ENCODE results near the gene TMEM233.

Gene TMEM233

GRCh38 chr12:119686355-119686754, 92.8 kb downstream of the TMEM233 start:
- no peak for TF ChIP-seq Cebpa-rat (IDR thresholded peaks at IDR 0.05)
- Histone ChIP-seq H3K27ac (no peak overlapping the region), H3K4me3 (no peak overlapping the region), H3K4me2 (no peak overlapping the region), H4K20me1 (no peaks in the 10 kb centered on the region; a peak in 1 of 22 replicates), H3K36me3 (peaks cover 5 to 97% (median 76%) of the 10 kb centered on the region in 11 experiments), H3K9me3 (replicated peaks in 1 of 11) (no peaks in the 10 kb centered on the region), H3K4me1 (peaks cover 12 to 26% (median 22%) of the 10 kb centered on the region in 10 experiments), H3K9ac (no peak overlapping the region), H3K27me3 (no peaks in the 10 kb centered on the region)

GRCh38 chr12:119686776-119687175, 93.2 kb downstream of the TMEM233 start:
- TF ChIP-seq Cebpa-rat (IDR thresholded peaks at IDR 0.05) = no peak
- H4K20me1 ChIP-seq = no peaks in the 10 kb centered on the region; a peak in 1 of 22 replicates
- no peak overlapping the region for H3K4me2 ChIP-seq
- no peaks in the 10 kb centered on the region for H3K9me3 ChIP-seq (replicated peaks in 1 of 11)
- no peak overlapping the region for H3K4me3 ChIP-seq
- H3K9ac ChIP-seq = no peak overlapping the region
- H3K27me3 ChIP-seq = no peaks in the 10 kb centered on the region
- peaks cover 12 to 26% (median 19%) of the 10 kb centered on the region in 10 experiments for H3K4me1 ChIP-seq
- no peak overlapping the region for H3K27ac ChIP-seq
- H3K36me3 ChIP-seq = peaks cover 1 to 97% (median 76%) of the 10 kb centered on the region in 11 experiments

- peaks cover 0 to 97% (median 74%) of the 10 kb centered on the region in 11 experiments; a peak in 21 of 22 replicates for H3K36me3 ChIP-seq
- no peak for TF ChIP-seq Cebpa-rat (IDR thresholded peaks at IDR 0.05)
- H3K4me3 ChIP-seq = no peak overlapping the region
- no peak overlapping the region for H3K4me2 ChIP-seq
- H3K9me3 ChIP-seq (replicated peaks in 1 of 11) = no peaks in the 10 kb centered on the region
- H4K20me1 ChIP-seq = no peaks in the 10 kb centered on the region; a peak in 1 of 22 replicates
- H3K27ac ChIP-seq = no peak overlapping the region
- H3K9ac ChIP-seq = no peak overlapping the region
- H3K4me1 ChIP-seq = peaks cover 7 to 23% (median 13%) of the 10 kb centered on the region in 10 experiments
- H3K27me3 ChIP-seq = no peaks in the 10 kb centered on the region
Observed at GRCh38 chr12:119687406-119687805, 93.8 kb downstream of the TMEM233 start.

GRCh38 chr12:119687879-119688278, 94.3 kb downstream of the TMEM233 start:
- no peak for TF ChIP-seq Cebpa-rat (IDR thresholded peaks at IDR 0.05)
- H3K9me3 ChIP-seq (replicated peaks in 1 of 11) = no peaks in the 10 kb centered on the region
- peaks cover under 1 to 100% (median 77%) of the 10 kb centered on the region in 11 experiments; a peak in 21 of 22 replicates for H3K36me3 ChIP-seq
- peaks cover 2 to 20% (median 8%) of the 10 kb centered on the region in 10 experiments; a peak in 18 of 20 replicates for H3K4me1 ChIP-seq
- H3K27ac ChIP-seq = no peak overlapping the region
- no peak overlapping the region for H3K4me3 ChIP-seq
- H3K27me3 ChIP-seq = no peaks in the 10 kb centered on the region
- H3K9ac ChIP-seq = no peak overlapping the region
- no peak overlapping the region; a peak in 1 of 22 replicates for H3K4me2 ChIP-seq
- H4K20me1 ChIP-seq = no peaks in the 10 kb centered on the region; a peak in 1 of 22 replicates

GRCh38 chr12:119689935-119690500, 96.4 kb downstream of the TMEM233 start:
- Histone ChIP-seq H3K4me1 (peaks cover 0 to 9% (median 0%) of the 10 kb centered on the region in 10 experiments; a peak in 1 of 20 replicates), H3K9ac (no peak overlapping the region), H3K4me2 (no peak overlapping the region), H3K27me3 (no peaks in the 10 kb centered on the region), H3K9me3 (replicated peaks in 1 of 11) (no peaks in the 10 kb centered on the region), H3K27ac (no peak overlapping the region), H3K36me3 (peaks cover 5 to 100% (median 92%) of the 10 kb centered on the region in 11 experiments; a peak in 21 of 22 replicates), H3K4me3 (no peak overlapping the region), H4K20me1 (no peaks in the 10 kb centered on the region; a peak in 1 of 22 replicates)
- no peak for TF ChIP-seq Cebpa-rat (IDR thresholded peaks at IDR 0.05)

- Histone ChIP-seq H3K9me3 (replicated peaks in 1 of 11) (no peaks in the 10 kb centered on the region), H3K4me1 (peaks cover 0 to 9% (median 0%) of the 10 kb centered on the region in 10 experiments; a peak in 1 of 20 replicates), H3K27ac (no peak overlapping the region), H3K27me3 (no peaks in the 10 kb centered on the region), H3K4me2 (no peak overlapping the region), H3K36me3 (peaks cover 5 to 100% (median 92%) of the 10 kb centered on the region in 11 experiments; a peak in 21 of 22 replicates), H3K4me3 (no peak overlapping the region), H4K20me1 (no peaks in the 10 kb centered on the region; a peak in 1 of 22 replicates), H3K9ac (no peak overlapping the region)
- no peak for TF ChIP-seq Cebpa-rat (IDR thresholded peaks at IDR 0.05)
Observed at GRCh38 chr12:119691202-119691810, 97.7 kb downstream of the TMEM233 start.

GRCh38 chr12:119692410-119692809, 98.8 kb downstream of the TMEM233 start:
- Histone ChIP-seq H4K20me1 (peaks cover 0 to 5% (median 0%) of the 10 kb centered on the region in 11 experiments; a peak in 1 of 22 replicates), H3K36me3 (peaks cover 11 to 100% (median 92%) of the 10 kb centered on the region in 11 experiments; a peak in 21 of 22 replicates), H3K4me3 (no peak overlapping the region), H3K27me3 (no peaks in the 10 kb centered on the region), H3K9ac (no peak overlapping the region), H3K4me2 (no peak overlapping the region), H3K9me3 (replicated peaks in 1 of 11) (no peaks in the 10 kb centered on the region), H3K27ac (no peak overlapping the region), H3K4me1 (peaks cover 0 to 8% (median 0%) of the 10 kb centered on the region in 10 experiments; a peak in 1 of 20 replicates)
- no peak for TF ChIP-seq Cebpa-rat (IDR thresholded peaks at IDR 0.05)
